WTC11 (cell line): Measurements from ENCODE around the gene MFF. TPM values are rescaled to one million over a fixed set of nuclear protein-coding genes. Genes with fewer than 3 reads are reported as not detected.

Experiments used
- ATAC-seq: fragments of 200-7000 bp; cut with Tn5 transposase; 2 replicates; pipeline ENCODE4 v1.10.0; 2021; ENCODE audit warnings: mild to moderate bottlenecking, moderate library complexity
- CTCF ChIA-PET: fragments of 300-600 bp; sonication (Branson Sonifier 250); formaldehyde crosslinking; loops from one replicate; lab custom pipeline; 2021; ENCODE audit warnings: antibody characterized with exemption; lab: Charles Lee
- POLR2A ChIA-PET: fragments of 350-600 bp; sonication (Branson Sonifier 250); formaldehyde crosslinking; loops from one replicate; lab custom pipeline; 2021; ENCODE audit warnings: antibody characterized with exemption; lab: Charles Lee
- DNase-seq: peaks from one replicate; pipeline ENCODE4 v3.0.0; 2021; ENCODE audit warnings: low spot score
- H3K27ac Mint-ChIP-seq: 2 replicates; pipeline ENCODE4 v1.8.0; 2021; ENCODE audit warnings: mixed read lengths
- H3K27me3 Mint-ChIP-seq: 2 replicates; pipeline ENCODE4 v1.8.0; 2021; ENCODE audit warnings: low read depth, mild to moderate bottlenecking, moderate library complexity, mixed read lengths
- H3K36me3 Mint-ChIP-seq: 2 replicates; pipeline ENCODE4 v1.8.0; 2021; ENCODE audit warnings: mixed read lengths
- H3K4me1 Mint-ChIP-seq: 2 replicates; pipeline ENCODE4 v1.8.0; 2022; ENCODE audit warnings: mixed read lengths
- H3K4me3 Mint-ChIP-seq: 2 replicates; pipeline ENCODE4 v1.8.0; 2021; ENCODE audit warnings: mild to moderate bottlenecking, moderate library complexity, mixed read lengths
- H3K9me3 Mint-ChIP-seq: 2 replicates; pipeline ENCODE4 v1.8.0; 2021; ENCODE audit warnings: mixed read lengths
- ARID4B ChIP-seq: sonication (generic); formaldehyde crosslinking; IDR thresholded peaks from 2 replicates; pipeline ENCODE4 v1.8.0; 2023; ENCODE audit warnings: missing genetic modification reagents, mild to moderate bottlenecking, borderline replicate concordance
- CTCF ChIP-seq: fragments of 200-600 bp; IDR thresholded peaks from 2 replicates; pipeline ENCODE4 v1.8.0; 2022; ENCODE audit warnings: antibody characterized with exemption
- E2F4 ChIP-seq: sonication (generic); formaldehyde crosslinking; IDR thresholded peaks from 2 replicates; pipeline ENCODE4 v1.8.1; 2022; ENCODE audit warnings: low read depth, mild to moderate bottlenecking, moderate library complexity, missing genetic modification reagents, borderline replicate concordance
- ELF4 ChIP-seq: sonication (generic); formaldehyde crosslinking; IDR thresholded peaks from 2 replicates; pipeline ENCODE4 v1.8.1; 2022; ENCODE audit warnings: low read depth, mild to moderate bottlenecking, moderate library complexity, missing genetic modification reagents
- HMGA2 ChIP-seq: fragments of 250-450 bp; sonication (Bioruptor Pico); IDR thresholded peaks from 2 replicates; pipeline ENCODE4 v1.4.0; 2021; ENCODE audit warnings: mild to moderate bottlenecking, moderate library complexity
- MXD4 ChIP-seq: fragments of 250-450 bp; sonication (Bioruptor Pico); IDR thresholded peaks from 2 replicates; pipeline ENCODE4 v1.8.0; 2021; ENCODE audit warnings: mild to moderate bottlenecking, moderate library complexity, borderline replicate concordance
- NFE2L1 ChIP-seq: sonication (generic); formaldehyde crosslinking; IDR thresholded peaks from 2 replicates; pipeline ENCODE4 v1.8.1; 2023; ENCODE audit warnings: missing genetic modification reagents
- NR2C2 ChIP-seq: sonication (generic); formaldehyde crosslinking; IDR thresholded peaks from 2 replicates; pipeline ENCODE4 v1.8.0; 2022; ENCODE audit warnings: mild to moderate bottlenecking, missing genetic modification reagents
- RELA ChIP-seq: sonication (generic); formaldehyde crosslinking; IDR thresholded peaks from 2 replicates; pipeline ENCODE4 v1.8.1; 2022; ENCODE audit warnings: missing genetic modification reagents, mild to moderate bottlenecking, borderline replicate concordance
- TEAD1 ChIP-seq: sonication (generic); formaldehyde crosslinking; IDR thresholded peaks from 2 replicates; pipeline ENCODE4 v1.8.0; 2022; ENCODE audit warnings: mild to moderate bottlenecking, missing genetic modification reagents
- TEAD4 ChIP-seq: sonication (generic); formaldehyde crosslinking; IDR thresholded peaks from 2 replicates; pipeline ENCODE4 v1.8.0; 2022; ENCODE audit warnings: mild to moderate bottlenecking, missing genetic modification reagents
- TP53 ChIP-seq: sonication (generic); formaldehyde crosslinking; IDR thresholded peaks from 2 replicates; pipeline ENCODE4 v1.8.1; 2023; ENCODE audit warnings: mild to moderate bottlenecking, missing genetic modification reagents
- USF1 ChIP-seq: sonication (generic); formaldehyde crosslinking; IDR thresholded peaks from 2 replicates; pipeline ENCODE4 v1.8.0; 2022; ENCODE audit warnings: mild to moderate bottlenecking, missing genetic modification reagents
- ZNF219 ChIP-seq: sonication (generic); formaldehyde crosslinking; IDR thresholded peaks from 2 replicates; pipeline ENCODE4 v1.8.0; 2023; ENCODE audit warnings: missing genetic modification reagents, mild to moderate bottlenecking, borderline replicate concordance
- ZNF263 ChIP-seq: sonication (generic); formaldehyde crosslinking; IDR thresholded peaks from 2 replicates; pipeline ENCODE4 v1.8.1; 2022; ENCODE audit warnings: low read depth, mild to moderate bottlenecking, moderate library complexity, missing genetic modification reagents
- ZNF396 ChIP-seq: fragments of 250-450 bp; sonication (Bioruptor Pico); IDR thresholded peaks from 2 replicates; pipeline ENCODE4 v1.8.0; 2021; ENCODE audit warnings: mild to moderate bottlenecking, moderate library complexity, borderline replicate concordance
- ZNF532 ChIP-seq: fragments of 250-450 bp; sonication (Bioruptor Pico); IDR thresholded peaks from 2 replicates; pipeline ENCODE4 v1.9.0; 2021; ENCODE audit warnings: mild to moderate bottlenecking, borderline replicate concordance
- ZSCAN18 ChIP-seq: fragments of 250-450 bp; sonication (Bioruptor Pico); IDR thresholded peaks from 2 replicates; pipeline ENCODE4 v2.1.2; 2022; ENCODE audit warnings: mild to moderate bottlenecking, moderate library complexity
- total RNA-seq: library from RNA; stranded (reverse); gene quantifications from 3 replicates; pipeline ENCODE4 v1.2.3, GENCODE V29; 2021

MFF gene
- total RNA-seq, 1 experiment from 2014 or later: 78.5 TPM

- H3K27me3 Mint-ChIP-seq: no peaks in the 10 kb centered on the region
- peaks cover 12% of the 10 kb centered on the region for H3K4me1 Mint-ChIP-seq
- H3K9me3 Mint-ChIP-seq: no peaks in the 10 kb centered on the region
- POLR2A ChIA-PET: no interaction called here
- DNase-seq: no peak
- CTCF ChIA-PET: no interaction called here
- ATAC-seq: no peak
- no peak for TF ChIP-seq E2F4 (CRISPR knock-in tag)
- no peak for TF ChIP-seq ZNF263
- no peak for TF ChIP-seq ZNF219 (CRISPR knock-in tag)
- no peak for TF ChIP-seq NFE2L1 (CRISPR knock-in tag)
- no peak for TF ChIP-seq NR2C2 (CRISPR knock-in tag)
- TF ChIP-seq HMGA2 (CRISPR knock-in tag): peak; percentile 41; the same call in 1 of the 2 replicates
- no peak for TF ChIP-seq ARID4B (CRISPR knock-in tag)
- no peaks in the 10 kb centered on the region for H3K36me3 Mint-ChIP-seq
- H3K4me3 Mint-ChIP-seq: no peak overlapping the region
- no peak overlapping the region for H3K27ac Mint-ChIP-seq
Measured at GRCh38 chr2:227389661-227390060, 64.6 kb downstream of the MFF start.

- H3K4me3 Mint-ChIP-seq: no peak overlapping the region
- ATAC-seq (peak; percentile 50; the same call in 1 of the 2 replicates), DNase-seq (no peak)
- CTCF ChIA-PET: no interaction called here
- no peaks in the 10 kb centered on the region for H3K27me3 Mint-ChIP-seq
- no peaks in the 10 kb centered on the region for H3K9me3 Mint-ChIP-seq
- TF ChIP-seq TEAD1 (CRISPR knock-in tag): no peak
- TF ChIP-seq ZSCAN18 (CRISPR knock-in tag): no peak
- TF ChIP-seq TP53 (CRISPR knock-in tag): no peak
- no peaks in the 10 kb centered on the region for H3K36me3 Mint-ChIP-seq
- H3K4me1 Mint-ChIP-seq: peaks cover 12% of the 10 kb centered on the region
- H3K27ac Mint-ChIP-seq: no peak overlapping the region
- POLR2A ChIA-PET: no interaction called here
Measured at GRCh38 chr2:227390468-227391256, 65.6 kb downstream of the MFF start.

- no peaks in the 10 kb centered on the region for H3K36me3 Mint-ChIP-seq
- H3K4me3 Mint-ChIP-seq: no peak overlapping the region
- DNase-seq (no peak), ATAC-seq (no peak)
- ChIA-PET CTCF (no interaction called here), POLR2A (no interaction called here)
- H3K27me3 Mint-ChIP-seq: no peaks in the 10 kb centered on the region
- peaks cover 12% of the 10 kb centered on the region for H3K4me1 Mint-ChIP-seq
- no peaks in the 10 kb centered on the region for H3K9me3 Mint-ChIP-seq
- H3K27ac Mint-ChIP-seq: no peak overlapping the region
- TF ChIP-seq ZNF532: no peak
- TF ChIP-seq ELF4 (CRISPR knock-in tag): no peak
- TF ChIP-seq TEAD4 (CRISPR knock-in tag): no peak
- TF ChIP-seq USF1 (CRISPR knock-in tag): no peak
- TF ChIP-seq ZNF396 (CRISPR knock-in tag): no peak
- TF ChIP-seq MXD4 (CRISPR knock-in tag): no peak
- TF ChIP-seq CTCF: no peak
- TF ChIP-seq RELA (CRISPR knock-in tag): no peak
Measured at GRCh38 chr2:227394401-227394800, 69.3 kb downstream of the MFF start.
